Right renal pelvis (tissue), 4 donors: Measurements from ENCODE around the gene HAGHL. TPM values are rescaled to one million over a fixed set of nuclear protein-coding genes. Genes with fewer than 3 reads are reported as not detected.
"Not testable (repeated sequence)": the region's sequence is repeated elsewhere in the genome, so short reads cannot be mapped to it uniquely, and the experiment has no call there.

Experiments
- DNase-seq, 4 donors: peaks; one replicate each; pipeline ENCODE4 v3.0.0-alpha.2; 2013; ENCODE audit warnings: low read depth in 4 of 4, low spot score in 3 of 4, missing footprints in 1 of 4
- polyA plus RNA-seq, 4 donors: library from polyadenylated mRNA; unstranded; fragments of 120-200 nt; gene quantifications; one replicate each; pipeline ENCODE4 v1.2.1, GENCODE V29; 2013; ENCODE audit not compliant: insufficient read length in 4 of 4

The HAGHL gene
- polyA plus RNA-seq, 4 donors: 3.1 to 7.3 (median 3.2) TPM

- DNase-seq: no peak
Measured at GRCh38 chr16:706189-707061, 20.5 kb upstream of the HAGHL start.

GRCh38 chr16:707062-707538 lies 19.8 kb upstream of the HAGHL start:
- DNase-seq: no peak

- no peak for DNase-seq
Measured at GRCh38 chr16:708019-708418, 18.9 kb upstream of the HAGHL start.

GRCh38 chr16:708959-709358 lies 17.9 kb upstream of the HAGHL start:
- DNase-seq: no peak

- DNase-seq: no peak
Measured at GRCh38 chr16:709566-710499, 17.1 kb upstream of the HAGHL start.

GRCh38 chr16:710500-711075 lies 16.3 kb upstream of the HAGHL start:
- no peak for DNase-seq

- DNase-seq: no peak
Measured at GRCh38 chr16:711084-711483, 15.8 kb upstream of the HAGHL start.

GRCh38 chr16:711548-712320 lies 15.2 kb upstream of the HAGHL start:
- DNase-seq: no peak

GRCh38 chr16:712740-713250 lies 14.1 kb upstream of the HAGHL start:
- not testable (repeated sequence) for DNase-seq

GRCh38 chr16:714079-714478 lies 12.8 kb upstream of the HAGHL start:
- DNase-seq: no peak

GRCh38 chr16:714558-715476 lies 12.1 kb upstream of the HAGHL start, which contains the start of gene METRN:
METRN (plus strand) TSS chr16:715118; CDS start chr16:715290, 172 bp downstream.
- DNase-seq: peak in 3 of 4 donors; percentile 70 to 79 (median 72)

- DNase-seq: no peak
Measured at GRCh38 chr16:715477-716199, 11.3 kb upstream of the HAGHL start.

- no peak for DNase-seq
Measured at GRCh38 chr16:716200-716568, 10.7 kb upstream of the HAGHL start.

- DNase-seq: no peak
Measured at GRCh38 chr16:716768-717325, 10.1 kb upstream of the HAGHL start.

- DNase-seq: no peak
Measured at GRCh38 chr16:717450-718245, 9.3 kb upstream of the HAGHL start.

- DNase-seq: no peak
Measured at GRCh38 chr16:718389-718788, 8.5 kb upstream of the HAGHL start.

- no peak for DNase-seq
Measured at GRCh38 chr16:718922-719321, 8.0 kb upstream of the HAGHL start.
